Measurements from ENCODE around the gene LMO3. TPM values are rescaled to one million over a fixed set of nuclear protein-coding genes. Genes with fewer than 3 reads are reported as not detected.

Gene LMO3
- polyA plus RNA-seq, 2 of the 4 experiments (the other 2 are of a cell fraction), result 0.05 TPM; not detected in 1

DNA sequence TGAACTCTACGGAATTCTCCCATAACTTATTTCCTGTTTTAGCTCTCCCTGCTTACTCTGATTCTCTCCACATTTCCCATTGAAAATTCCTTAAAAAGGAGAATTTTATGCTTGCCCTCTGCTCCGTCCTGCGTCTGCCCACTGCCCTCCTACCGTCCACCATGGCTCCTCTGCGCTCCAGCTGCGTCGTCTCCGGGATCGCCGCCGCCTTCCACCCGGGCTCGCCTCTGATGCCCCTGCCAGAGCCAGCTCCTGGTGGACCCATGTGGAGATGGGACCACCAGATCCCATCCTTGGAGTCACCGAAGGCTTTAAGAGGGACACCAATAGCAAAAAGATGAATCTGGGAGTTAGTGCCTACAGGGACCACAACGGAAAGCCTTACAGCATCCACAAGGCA lies 92.7 kb downstream of the LMO3 start (continued):
- TF ChIP-seq, protein P1, sequence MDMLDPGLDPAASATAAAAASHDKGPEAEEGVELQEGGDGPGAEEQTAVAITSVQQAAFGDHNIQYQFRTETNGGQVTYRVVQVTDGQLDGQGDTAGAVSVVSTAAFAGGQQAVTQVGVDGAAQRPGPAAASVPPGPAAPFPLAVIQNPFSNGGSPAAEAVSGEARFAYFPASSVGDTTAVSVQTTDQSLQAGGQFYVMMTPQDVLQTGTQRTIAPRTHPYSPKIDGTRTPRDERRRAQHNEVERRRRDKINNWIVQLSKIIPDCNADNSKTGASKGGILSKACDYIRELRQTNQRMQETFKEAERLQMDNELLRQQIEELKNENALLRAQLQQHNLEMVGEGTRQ (IDR thresholded peaks at IDR 0.05), result no peak
- TF ChIP-seq JUNB (IDR thresholded peaks at IDR 0.05), result no peak
- no peak for TF ChIP-seq RAD21 (conservative IDR thresholded peaks at IDR 0.05 in 1 of 2, IDR thresholded peaks at IDR 0.05 in 1 of 2)
- TF ChIP-seq ZSCAN20 (CRISPR knock-in tag; IDR thresholded peaks at IDR 0.05), result no peak
- no peak for TF ChIP-seq CBX2 (IDR thresholded peaks at IDR 0.05; ENCODE audit: borderline replicate concordance, low read depth)
- TF ChIP-seq TP53 (CRISPR knock-in tag; IDR thresholded peaks at IDR 0.05), result no peak
- TF ChIP-seq PHF8 (IDR thresholded peaks at IDR 0.05; ENCODE audit: borderline replicate concordance, low read depth), result no peak
- no peak for TF ChIP-seq POLR2A (IDR thresholded peaks at IDR 0.05; ENCODE audit: low read length)
- no peak for TF ChIP-seq RCOR1 (IDR thresholded peaks at IDR 0.05; ENCODE audit: low read depth, low read length)
- no peak for TF ChIP-seq BHLHE40 (IDR thresholded peaks at IDR 0.05; ENCODE audit: low read depth, low read length)
- no peak for TF ChIP-seq ZNF302 (CRISPR knock-in tag; IDR thresholded peaks at IDR 0.05)

DNA sequence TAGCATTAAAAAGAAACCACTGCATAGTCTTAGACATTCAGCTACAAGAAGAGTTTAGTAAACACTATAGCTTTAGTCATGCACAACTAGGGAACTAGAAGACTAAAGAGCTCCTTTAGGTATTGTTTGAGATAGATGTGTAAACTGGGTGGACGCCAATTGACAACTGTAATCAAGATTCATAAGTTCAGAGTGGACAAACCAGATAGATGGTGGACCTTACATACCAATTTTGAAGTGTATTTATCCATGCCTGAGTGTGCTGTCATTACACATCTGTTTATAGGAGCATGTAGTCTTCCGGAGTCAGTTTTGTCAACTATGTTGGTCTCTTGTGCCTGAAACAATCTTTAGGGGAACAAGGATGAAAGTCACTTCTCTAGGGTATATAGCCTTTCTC lies 96.6 kb downstream of the LMO3 start:
- ATAC-seq, result no peak
- Histone ChIP-seq H3K4me3 (no peak overlapping the region), H3K4me2 (no peak overlapping the region), H3K27ac (no peak overlapping the region), H3K9me3 (no peaks in the 10 kb centered on the region), H3K4me1 (no peaks in the 10 kb centered on the region)
- WGBS (ENCODE audit: missing lambda C conversion rate), result 83% methylated on average over 2 of the region's 2 CpGs
- POLR2A ChIA-PET, result no interaction called here
- TF ChIP-seq JUN (IDR thresholded peaks at IDR 0.05) (no peak), CEBPB (IDR thresholded peaks at IDR 0.05) (no peak), SMC3 (IDR thresholded peaks at IDR 0.05) (no peak), ZSCAN20 (CRISPR knock-in tag; IDR thresholded peaks at IDR 0.05) (no peak), RCOR1 (IDR thresholded peaks at IDR 0.05; ENCODE audit: low read depth, low read length) (no peak), RNF2 (IDR thresholded peaks at IDR 0.05; ENCODE audit: borderline replicate concordance, low read depth) (no peak), NFE2L2 (conservative IDR thresholded peaks at IDR 0.05; ENCODE audit: low read length) (no peak), CHD4 (IDR thresholded peaks at IDR 0.05; ENCODE audit: borderline replicate concordance) (no peak), CBX8 (IDR thresholded peaks at IDR 0.05) (no peak), ZFP36 (IDR thresholded peaks at IDR 0.05; ENCODE audit: borderline replicate concordance, partially characterized antibody) (no peak), GATA3 (IDR thresholded peaks at IDR 0.05; ENCODE audit: borderline replicate concordance) (no peak), RAD21 (conservative IDR thresholded peaks at IDR 0.05 in 1 of 2, IDR thresholded peaks at IDR 0.05 in 1 of 2) (no peak), TP53 (CRISPR knock-in tag; IDR thresholded peaks at IDR 0.05) (no peak), KDM1A (IDR thresholded peaks at IDR 0.05; ENCODE audit: low read depth) (no peak), EHF (CRISPR knock-in tag; IDR thresholded peaks at IDR 0.05) (no peak)
- TF ChIP-seq, protein P2, sequence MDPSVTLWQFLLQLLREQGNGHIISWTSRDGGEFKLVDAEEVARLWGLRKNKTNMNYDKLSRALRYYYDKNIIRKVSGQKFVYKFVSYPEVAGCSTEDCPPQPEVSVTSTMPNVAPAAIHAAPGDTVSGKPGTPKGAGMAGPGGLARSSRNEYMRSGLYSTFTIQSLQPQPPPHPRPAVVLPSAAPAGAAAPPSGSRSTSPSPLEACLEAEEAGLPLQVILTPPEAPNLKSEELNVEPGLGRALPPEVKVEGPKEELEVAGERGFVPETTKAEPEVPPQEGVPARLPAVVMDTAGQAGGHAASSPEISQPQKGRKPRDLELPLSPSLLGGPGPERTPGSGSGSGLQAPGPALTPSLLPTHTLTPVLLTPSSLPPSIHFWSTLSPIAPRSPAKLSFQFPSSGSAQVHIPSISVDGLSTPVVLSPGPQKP (IDR thresholded peaks at IDR 0.05; ENCODE audit: low read depth, low read length), result no peak
- TF ChIP-seq, protein P3, sequence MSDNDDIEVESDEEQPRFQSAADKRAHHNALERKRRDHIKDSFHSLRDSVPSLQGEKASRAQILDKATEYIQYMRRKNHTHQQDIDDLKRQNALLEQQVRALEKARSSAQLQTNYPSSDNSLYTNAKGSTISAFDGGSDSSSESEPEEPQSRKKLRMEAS (IDR thresholded peaks at IDR 0.05), result no peak
- TF ChIP-seq, protein P4, sequence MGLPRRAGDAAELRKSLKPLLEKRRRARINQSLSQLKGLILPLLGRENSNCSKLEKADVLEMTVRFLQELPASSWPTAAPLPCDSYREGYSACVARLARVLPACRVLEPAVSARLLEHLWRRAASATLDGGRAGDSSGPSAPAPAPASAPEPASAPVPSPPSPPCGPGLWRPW (IDR thresholded peaks at IDR 0.05), result no peak
- TF ChIP-seq, protein P5, sequence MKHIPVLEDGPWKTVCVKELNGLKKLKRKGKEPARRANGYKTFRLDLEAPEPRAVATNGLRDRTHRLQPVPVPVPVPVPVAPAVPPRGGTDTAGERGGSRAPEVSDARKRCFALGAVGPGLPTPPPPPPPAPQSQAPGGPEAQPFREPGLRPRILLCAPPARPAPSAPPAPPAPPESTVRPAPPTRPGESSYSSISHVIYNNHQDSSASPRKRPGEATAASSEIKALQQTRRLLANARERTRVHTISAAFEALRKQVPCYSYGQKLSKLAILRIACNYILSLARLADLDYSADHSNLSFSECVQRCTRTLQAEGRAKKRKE (CRISPR knock-in tag; IDR thresholded peaks at IDR 0.05; ENCODE audit: low read depth), result no peak
- no peak for FAIRE-seq
- no peak for DNase-seq (ENCODE audit: low read depth in 1 of 2, low spot score in 1 of 2)
- CTCF ChIA-PET, result no interaction called here

Measured in A549 (cell line).